ENCODE results near the gene GTF3C1. TPM values are rescaled to one million over a fixed set of nuclear protein-coding genes. Genes with fewer than 3 reads are reported as not detected.
"Not testable (repeated sequence)": the region's sequence is repeated elsewhere in the genome, so short reads cannot be mapped to it uniquely, and the experiment has no call there.

Gene GTF3C1
- total RNA-seq, 1 donor from 2014 or later = 57.1 TPM

DNA sequence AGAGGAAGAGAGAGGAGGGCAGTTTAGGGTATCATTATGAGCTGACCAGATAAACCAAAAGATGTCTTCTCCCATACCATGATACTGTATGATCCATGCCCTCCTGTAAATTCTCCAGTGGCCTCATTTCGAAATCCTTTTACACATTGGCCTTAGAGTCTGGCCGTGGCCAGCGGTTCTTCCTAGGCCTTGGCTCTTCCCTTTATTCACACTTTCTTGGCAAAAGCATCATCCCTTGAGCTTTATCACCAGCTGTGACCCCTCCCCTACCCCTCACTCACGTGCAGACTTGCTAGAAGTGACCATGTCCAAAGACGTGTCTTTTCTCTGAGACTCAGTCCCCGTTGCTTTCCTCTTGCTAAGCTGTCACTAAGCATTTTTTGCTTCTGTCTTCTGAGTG lies 23.0 kb upstream of the GTF3C1 start:
- Histone ChIP-seq H3K27ac (no peak overlapping the region), H3K27me3 (ENCODE audit: low read depth) (no peaks in the 10 kb centered on the region), H3K36me3 (peaks cover 14% of the 10 kb centered on the region), H3K9me3 (no peaks in the 10 kb centered on the region), H3K4me3 (no peak overlapping the region), H3K4me1 (no peaks in the 10 kb centered on the region)
- DNase-seq (no peak), ATAC-seq (no peak)
- intact Hi-C loops (cut with DNase I) = no loop called here
- TF ChIP-seq, protein P1, sequence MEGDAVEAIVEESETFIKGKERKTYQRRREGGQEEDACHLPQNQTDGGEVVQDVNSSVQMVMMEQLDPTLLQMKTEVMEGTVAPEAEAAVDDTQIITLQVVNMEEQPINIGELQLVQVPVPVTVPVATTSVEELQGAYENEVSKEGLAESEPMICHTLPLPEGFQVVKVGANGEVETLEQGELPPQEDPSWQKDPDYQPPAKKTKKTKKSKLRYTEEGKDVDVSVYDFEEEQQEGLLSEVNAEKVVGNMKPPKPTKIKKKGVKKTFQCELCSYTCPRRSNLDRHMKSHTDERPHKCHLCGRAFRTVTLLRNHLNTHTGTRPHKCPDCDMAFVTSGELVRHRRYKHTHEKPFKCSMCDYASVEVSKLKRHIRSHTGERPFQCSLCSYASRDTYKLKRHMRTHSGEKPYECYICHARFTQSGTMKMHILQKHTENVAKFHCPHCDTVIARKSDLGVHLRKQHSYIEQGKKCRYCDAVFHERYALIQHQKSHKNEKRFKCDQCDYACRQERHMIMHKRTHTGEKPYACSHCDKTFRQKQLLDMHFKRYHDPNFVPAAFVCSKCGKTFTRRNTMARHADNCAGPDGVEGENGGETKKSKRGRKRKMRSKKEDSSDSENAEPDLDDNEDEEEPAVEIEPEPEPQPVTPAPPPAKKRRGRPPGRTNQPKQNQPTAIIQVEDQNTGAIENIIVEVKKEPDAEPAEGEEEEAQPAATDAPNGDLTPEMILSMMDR (IDR thresholded peaks at IDR 0.05) = no peak

DNA sequence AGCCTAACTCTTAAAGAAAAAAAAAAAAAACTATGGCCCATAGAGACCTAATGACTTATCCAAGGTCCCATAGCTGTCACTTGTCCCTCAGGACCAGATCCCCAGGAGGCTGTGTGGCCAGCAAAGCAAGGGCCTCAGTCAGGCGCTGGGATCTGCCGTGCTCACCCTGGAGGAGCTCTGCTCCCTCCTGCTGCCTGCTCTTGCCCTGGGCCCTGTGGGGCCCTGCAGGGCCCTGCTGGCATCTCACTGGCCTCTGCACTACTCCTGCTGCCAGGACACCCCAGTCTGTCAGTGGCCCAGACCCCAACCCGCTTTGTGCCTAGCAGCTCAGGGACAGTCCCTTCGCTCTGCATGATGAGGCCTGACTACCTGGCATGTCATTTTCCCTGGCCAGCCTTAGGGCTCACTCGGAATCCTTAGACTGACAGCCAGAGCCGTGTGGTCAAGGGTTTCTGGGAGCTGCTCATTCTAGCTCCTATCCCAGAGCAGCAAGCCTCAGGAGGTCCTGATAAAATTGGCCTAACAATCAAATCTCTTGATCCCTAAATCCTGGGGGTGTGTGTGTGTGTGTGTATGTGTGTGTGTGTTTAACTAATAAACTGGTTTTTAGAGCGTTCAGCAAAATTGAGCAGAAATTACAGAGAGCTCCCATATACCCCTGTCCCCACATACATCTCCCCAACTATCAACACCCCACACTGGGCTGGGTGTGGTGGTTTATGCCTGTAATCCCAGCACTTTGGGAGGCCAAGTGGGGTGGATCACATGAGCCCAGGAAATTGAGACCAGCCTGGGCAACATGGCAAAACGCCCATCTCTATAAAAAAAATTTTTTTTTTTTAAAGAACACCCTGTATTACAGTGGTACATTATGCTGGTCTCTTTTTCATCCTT lies 22.0 kb upstream of the GTF3C1 start:
- Histone ChIP-seq H3K27me3 (ENCODE audit: low read depth) (no peaks in the 10 kb centered on the region), H3K36me3 (peaks cover 14% of the 10 kb centered on the region), H3K4me3 (no peak overlapping the region), H3K9me3 (no peaks in the 10 kb centered on the region), H3K4me1 (no peaks in the 10 kb centered on the region), H3K27ac (no peak overlapping the region)
- DNase-seq (no peak), ATAC-seq (no peak)
- intact Hi-C loops (cut with DNase I) = no loop called here
- TF ChIP-seq, protein P1 (IDR thresholded peaks at IDR 0.05) = no peak

GRCh38 chr16:27570986-27571385 lies 21.3 kb upstream of the GTF3C1 start:
- ATAC-seq; DNase-seq; H3K27me3 ChIP-seq (ENCODE audit: low read depth); intact Hi-C loops (cut with DNase I); H3K4me1 ChIP-seq; H3K9me3 ChIP-seq; H3K27ac ChIP-seq; H3K4me3 ChIP-seq: not testable (repeated sequence)
- peaks cover 13% of the 10 kb centered on the region for H3K36me3 ChIP-seq

GRCh38 chr16:27568077-27568476 lies 18.4 kb upstream of the GTF3C1 start:
- ATAC-seq (no peak), DNase-seq (no peak)
- peaks cover 5% of the 10 kb centered on the region for H3K36me3 ChIP-seq
- TF ChIP-seq, protein P1 (IDR thresholded peaks at IDR 0.05) = no peak
- H3K9me3 ChIP-seq = no peaks in the 10 kb centered on the region
- intact Hi-C loops (cut with DNase I) = no loop called here
- H3K4me3 ChIP-seq = no peak overlapping the region
- no peak overlapping the region for H3K27ac ChIP-seq
- H3K27me3 ChIP-seq (ENCODE audit: low read depth) = no peaks in the 10 kb centered on the region
- H3K4me1 ChIP-seq = no peaks in the 10 kb centered on the region

- H3K4me3 ChIP-seq = no peak overlapping the region
- TF ChIP-seq, protein P1 (IDR thresholded peaks at IDR 0.05) = no peak
- no peaks in the 10 kb centered on the region for H3K4me1 ChIP-seq
- H3K9me3 ChIP-seq = no peaks in the 10 kb centered on the region
- intact Hi-C loops (cut with DNase I) = no loop called here
- ATAC-seq (no peak), DNase-seq (no peak)
- no peaks in the 10 kb centered on the region for H3K27me3 ChIP-seq (ENCODE audit: low read depth)
- H3K27ac ChIP-seq = no peak overlapping the region
- peaks cover 5% of the 10 kb centered on the region for H3K36me3 ChIP-seq
Observed at GRCh38 chr16:27566417-27566816, 16.7 kb upstream of the GTF3C1 start.

DNA sequence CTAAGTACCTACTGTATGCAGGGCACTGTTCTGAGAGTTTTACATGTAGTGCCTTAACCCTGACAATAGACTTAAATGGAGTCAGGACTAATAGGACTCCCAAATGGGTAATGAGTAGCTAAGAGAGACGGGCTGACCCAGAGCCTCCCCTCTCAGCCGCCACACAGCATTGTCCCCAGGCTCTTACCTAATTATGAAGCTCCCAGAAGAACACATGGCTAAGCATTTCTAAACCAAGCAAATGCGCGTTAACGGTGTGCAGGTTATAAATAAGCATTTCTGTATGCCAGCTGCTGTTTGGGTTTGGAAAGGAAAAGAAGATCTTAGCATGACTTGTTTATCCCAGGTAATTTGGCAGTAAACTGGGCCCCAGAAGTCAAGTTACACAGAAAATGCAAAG lies 14.5 kb upstream of the GTF3C1 start:
- no peaks in the 10 kb centered on the region for H3K27me3 ChIP-seq (ENCODE audit: low read depth)
- TF ChIP-seq, protein P1 (IDR thresholded peaks at IDR 0.05) = no peak
- no peak for ATAC-seq
- no peak overlapping the region for H3K27ac ChIP-seq
- no peak overlapping the region for H3K4me3 ChIP-seq
- no peaks in the 10 kb centered on the region for H3K36me3 ChIP-seq
- no peaks in the 10 kb centered on the region for H3K9me3 ChIP-seq
- intact Hi-C loops (cut with DNase I) = no loop called here
- no peak for DNase-seq
- H3K4me1 ChIP-seq = no peaks in the 10 kb centered on the region
